HG03558 (cell line): ENCODE data around the gene CPN1.

Experiments used
- ATAC-seq: cut with Tn5 transposase; IDR thresholded peaks from one replicate; pipeline ENCODE4 v1.9.1; 2021; ENCODE audit warnings: moderate number of reproducible peaks; ENCODE audit not compliant: unreplicated experiment; ENCODE audit errors: extremely low read depth

Gene CPN1

DNA sequence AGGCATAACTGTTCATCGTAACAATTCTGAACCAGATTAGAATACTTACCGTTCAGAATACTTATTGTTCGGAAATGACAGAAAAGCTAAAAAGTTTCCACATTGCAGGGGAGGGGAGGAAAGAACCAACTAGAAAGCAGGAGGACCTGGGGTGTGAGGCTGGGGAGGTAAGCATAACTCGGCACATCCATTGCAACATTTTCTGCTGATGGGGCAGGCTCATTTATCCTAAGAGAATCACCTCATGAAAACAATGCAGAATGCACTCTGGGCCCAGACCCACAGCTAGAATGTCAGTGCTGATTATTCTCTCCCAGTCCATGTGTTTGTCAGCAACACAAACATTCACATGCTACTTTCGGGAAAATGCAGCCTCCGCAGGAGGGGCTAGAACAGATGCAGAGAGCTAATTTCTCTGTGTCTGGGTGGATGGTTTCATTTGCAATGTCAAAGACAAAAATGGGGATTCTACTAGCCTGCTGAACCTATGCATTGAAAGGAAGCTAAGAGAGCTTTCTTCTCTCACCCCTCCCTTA lies 81.5 kb downstream of the CPN1 start:
- no peak for ATAC-seq

DNA sequence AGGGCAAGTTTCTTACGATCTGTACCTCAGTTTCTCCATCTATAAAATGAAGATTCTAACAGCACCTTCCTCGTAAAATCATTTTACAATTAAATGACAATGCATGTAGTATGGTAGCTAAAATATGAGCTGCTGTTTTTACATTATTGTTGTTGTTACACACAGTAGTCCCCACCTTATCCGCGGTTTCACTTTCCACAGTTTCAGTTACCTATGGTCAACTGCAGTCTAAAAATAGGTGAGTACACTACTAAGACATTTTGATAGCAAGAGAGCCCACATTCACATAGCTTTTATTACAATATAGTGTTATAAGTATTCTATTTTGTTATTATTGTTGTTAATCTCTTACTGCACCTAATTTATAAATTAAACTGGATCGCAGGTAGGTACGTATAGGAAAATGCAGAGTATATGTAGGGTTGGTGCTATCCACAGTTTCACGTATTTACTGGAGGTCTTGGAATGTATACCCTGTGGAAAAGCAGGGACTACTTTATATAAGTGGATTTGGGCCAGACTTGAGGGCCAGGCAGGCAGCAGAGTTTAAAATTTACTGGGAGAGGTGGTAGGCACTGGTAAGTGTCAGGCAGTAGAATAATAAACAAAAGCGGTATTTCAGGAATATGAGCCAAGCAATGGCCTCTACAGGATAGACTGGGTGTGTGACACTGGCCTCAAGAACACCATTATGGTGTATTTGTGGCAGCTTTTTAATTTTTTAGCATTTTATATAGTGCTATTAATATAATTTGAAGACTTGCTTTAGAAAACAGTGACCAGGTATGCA lies 82.2 kb downstream of the CPN1 start:
- ATAC-seq: no peak

DNA sequence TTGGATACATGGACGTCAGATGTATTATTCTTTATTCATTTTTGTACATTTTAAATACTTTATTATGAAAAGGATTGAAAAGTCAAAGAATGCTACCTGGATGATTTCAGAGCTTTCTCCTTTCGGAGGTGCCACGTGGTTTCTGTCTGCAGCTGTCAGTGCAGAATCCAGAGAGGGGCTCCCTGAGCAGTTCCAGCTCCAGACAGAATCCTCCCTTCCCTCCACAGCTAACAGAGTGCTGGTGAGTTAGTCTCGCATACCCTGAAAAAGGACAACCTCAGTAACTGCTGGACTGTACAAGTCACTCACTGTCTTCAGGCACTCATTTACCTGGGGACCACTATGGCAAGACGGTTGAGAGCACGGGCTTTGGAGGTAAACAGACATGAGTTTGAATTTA lies 82.8 kb downstream of the CPN1 start:
- no peak for ATAC-seq

DNA sequence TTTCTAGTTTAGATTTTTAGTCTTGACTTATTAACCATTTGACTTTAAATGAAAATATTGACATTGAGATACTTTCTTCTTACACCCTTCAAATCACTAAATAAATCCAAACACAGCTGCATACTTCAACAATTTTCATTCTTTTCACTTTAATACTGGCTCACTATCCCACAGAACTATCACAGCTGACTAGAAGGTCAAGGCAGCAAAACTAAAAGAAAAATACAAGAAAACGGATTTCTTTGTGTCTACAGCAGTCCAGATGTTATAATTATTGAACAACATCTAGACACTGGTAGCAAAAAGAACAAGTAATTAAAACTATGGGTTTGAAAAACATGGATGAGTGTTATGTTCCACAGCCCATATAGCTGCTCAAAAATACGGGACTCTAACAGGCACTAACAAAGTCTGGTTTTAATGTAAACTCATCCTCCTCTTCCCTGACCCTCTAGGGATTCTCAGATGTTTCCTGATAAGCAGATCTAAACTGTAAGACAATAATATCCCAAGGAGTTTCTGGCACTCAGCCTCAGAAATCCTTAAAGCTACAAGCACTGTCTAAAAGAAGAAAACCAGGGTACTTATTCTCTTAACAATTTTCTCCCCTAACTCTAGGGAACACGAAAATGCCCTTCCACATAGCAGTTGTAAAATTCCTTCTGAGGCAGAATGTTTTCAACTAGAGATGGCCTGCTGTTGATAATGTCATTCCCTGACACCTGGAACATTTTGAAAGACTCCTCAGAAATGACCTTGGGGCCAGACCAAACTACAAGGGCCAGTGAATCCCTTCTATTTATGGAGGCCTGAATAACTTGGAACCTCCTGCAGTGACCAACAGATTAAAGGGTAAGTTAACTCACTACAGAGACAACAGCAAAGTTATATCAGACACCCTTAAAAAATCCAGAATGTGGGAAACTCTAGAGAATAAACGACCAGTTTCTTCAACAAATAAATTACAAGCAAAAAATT lies 84.7 kb downstream of the CPN1 start:
- no peak for ATAC-seq

DNA sequence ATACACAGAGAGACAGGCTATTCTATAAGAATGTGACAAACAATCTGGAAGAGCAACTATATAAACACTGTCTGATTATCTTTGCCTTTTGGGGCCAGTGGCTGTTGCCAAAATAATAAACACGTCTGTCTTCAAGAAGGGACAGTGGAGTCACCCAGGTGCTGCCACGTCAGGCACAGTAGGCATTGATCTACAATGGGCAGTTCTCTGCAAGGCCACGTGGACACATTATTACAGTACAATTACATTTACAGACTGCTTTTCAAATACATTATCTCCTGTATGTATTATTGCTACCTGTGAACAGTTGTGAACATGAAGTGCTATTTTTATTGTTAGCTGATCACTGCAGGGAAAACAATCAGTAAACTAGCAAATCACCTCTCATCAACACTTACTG lies 86.0 kb downstream of the CPN1 start:
- ATAC-seq: no peak

DNA sequence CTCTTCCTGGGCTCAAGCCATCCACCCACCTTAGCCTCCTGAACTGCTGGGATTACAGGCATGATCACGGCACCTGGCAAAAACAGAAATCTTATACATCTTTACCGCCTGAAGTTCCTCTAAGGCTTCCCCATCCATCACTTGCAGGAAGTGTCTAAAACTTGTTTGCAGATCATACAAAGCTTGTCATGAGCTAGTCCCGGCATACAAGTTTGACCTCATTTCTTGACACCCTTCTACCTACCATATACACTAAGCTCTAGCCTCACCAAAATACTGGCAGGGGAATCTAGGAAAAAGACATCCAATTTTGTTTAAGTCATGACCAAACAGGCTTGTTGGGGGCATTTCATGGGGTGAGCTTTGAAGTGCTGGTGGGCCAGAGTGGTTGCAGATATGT lies 86.4 kb downstream of the CPN1 start:
- no peak for ATAC-seq

DNA sequence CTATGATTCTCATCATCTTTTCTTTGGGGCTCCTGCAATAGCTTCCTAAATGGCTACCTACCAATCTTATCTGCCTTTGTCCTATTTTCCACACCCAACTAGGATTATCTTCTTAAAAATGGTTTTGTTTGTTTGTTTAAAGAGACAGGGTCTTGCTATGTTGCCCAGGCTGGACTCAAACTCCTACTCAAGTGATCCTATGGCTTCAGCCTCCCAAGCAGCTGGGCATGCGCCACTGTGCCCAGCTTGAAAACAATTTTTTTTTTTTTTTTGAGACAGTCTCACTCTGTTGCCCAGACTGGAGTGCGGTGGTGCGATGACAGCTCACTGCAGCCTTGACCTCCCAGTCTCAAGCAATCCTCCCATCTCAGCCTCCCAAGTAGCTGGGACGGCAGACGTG lies 86.9 kb downstream of the CPN1 start:
- ATAC-seq: no peak

DNA sequence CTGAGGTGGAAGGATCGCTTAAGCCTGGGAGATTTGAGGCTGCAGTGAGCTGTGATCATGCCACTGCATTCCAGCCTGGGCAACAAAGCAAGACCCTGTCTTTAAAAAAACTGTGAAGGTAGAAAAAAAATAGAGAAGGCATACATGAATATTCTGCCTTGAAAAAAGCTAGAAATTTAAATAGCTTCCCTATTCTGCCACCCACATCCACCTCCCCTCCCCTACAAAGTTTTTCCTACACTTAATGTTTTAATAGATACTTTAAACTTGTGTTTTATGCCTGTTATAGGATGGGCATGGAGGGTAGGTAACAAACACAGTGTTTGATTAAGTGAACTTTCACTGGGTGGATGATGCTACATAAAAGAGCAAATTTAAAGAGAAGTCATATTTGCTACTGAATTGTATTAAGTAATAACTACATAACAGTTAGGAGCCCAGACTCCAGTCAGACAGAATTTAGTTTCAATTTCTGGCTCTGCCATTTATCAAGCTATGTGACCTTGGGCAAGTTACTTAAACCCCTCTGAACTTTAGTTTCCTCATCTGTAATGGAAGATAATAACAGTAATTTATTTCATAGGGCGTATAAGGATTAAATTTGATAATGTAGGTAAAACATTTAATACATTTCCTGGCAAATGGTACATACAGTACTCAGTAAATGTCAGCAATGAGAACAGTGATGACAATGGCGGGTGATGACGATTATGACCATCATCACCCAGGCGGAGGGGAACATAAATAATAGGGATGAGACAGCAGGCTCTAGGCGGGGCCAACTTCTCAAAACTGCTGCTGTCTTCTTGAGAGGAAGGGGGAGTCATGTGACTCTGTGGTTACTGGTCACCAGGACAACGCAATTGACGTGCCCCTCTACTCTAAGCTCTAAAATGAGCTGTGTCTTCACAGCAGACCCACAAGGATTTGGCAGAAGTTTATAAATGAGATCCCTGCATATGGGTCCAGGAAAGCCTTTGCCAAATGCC lies 87.7 kb downstream of the CPN1 start:
- ATAC-seq: no peak
